NCI-H146 treated with DMSO at 0.1 percent for 48 hours (cell line): ENCODE measurements around the gene ING5.
"Not testable (repeated sequence)": the region's sequence is repeated elsewhere in the genome, so short reads cannot be mapped to it uniquely, and the experiment has no call there.

Experiments used
- DNase-seq: peaks from one replicate; lab custom pipeline; 2025; ENCODE audit not compliant: unreplicated experiment; lab: John Stamatoyannopoulos, UW

The ING5 gene

GRCh38 chr2:241736111-241736510 lies 34.3 kb downstream of the ING5 start:
- no peak for DNase-seq

GRCh38 chr2:241738040-241738686 lies 36.3 kb downstream of the ING5 start:
- no peak for DNase-seq

- no peak for DNase-seq
Measured at GRCh38 chr2:241739177-241739576, 37.3 kb downstream of the ING5 start.

GRCh38 chr2:241739651-241740050 lies 37.8 kb downstream of the ING5 start:
- DNase-seq = no peak

- DNase-seq = no peak
Measured at GRCh38 chr2:241741016-241741415, 39.2 kb downstream of the ING5 start.

- no peak for DNase-seq
Measured at GRCh38 chr2:241742320-241742939, 40.6 kb downstream of the ING5 start.

- not testable (repeated sequence) for DNase-seq
Measured at GRCh38 chr2:241743008-241743407, 41.2 kb downstream of the ING5 start.

- no peak for DNase-seq
Measured at GRCh38 chr2:241743620-241744019, 41.8 kb downstream of the ING5 start.

GRCh38 chr2:241744028-241744754 lies 42.4 kb downstream of the ING5 start:
- no peak for DNase-seq

GRCh38 chr2:241745276-241745675 lies 43.4 kb downstream of the ING5 start:
- DNase-seq = no peak

GRCh38 chr2:241746084-241746483 lies 44.2 kb downstream of the ING5 start:
- no peak for DNase-seq

GRCh38 chr2:241748468-241749256 lies 46.8 kb downstream of the ING5 start:
- no peak for DNase-seq

- DNase-seq = no peak
Measured at GRCh38 chr2:241750076-241750840, 48.4 kb downstream of the ING5 start.

GRCh38 chr2:241751152-241751551 lies 49.3 kb downstream of the ING5 start:
- no peak for DNase-seq

- DNase-seq = no peak
Measured at GRCh38 chr2:241751776-241752175, 49.9 kb downstream of the ING5 start.

GRCh38 chr2:241752253-241752652 lies 50.4 kb downstream of the ING5 start:
- DNase-seq = no peak

GRCh38 chr2:241752689-241753276 lies 50.9 kb downstream of the ING5 start:
- no peak for DNase-seq

- no peak for DNase-seq
Measured at GRCh38 chr2:241753493-241753892, 51.7 kb downstream of the ING5 start.

- no peak for DNase-seq
Measured at GRCh38 chr2:241754042-241754441, 52.2 kb downstream of the ING5 start.

- DNase-seq = no peak
Measured at GRCh38 chr2:241755166-241755565, 53.3 kb downstream of the ING5 start.
